Astrocyte of the cerebellum (primary cell): ENCODE data around the gene VPS9D1.

Experiments
- DNase-seq: peaks from one replicate; pipeline ENCODE4 v3.0.0-alpha.2; 2011; ENCODE audit warnings: low read depth
- H3K4me3 ChIP-seq: 2 replicates; pipeline ENCODE4 v1.5.1; 2011; ENCODE audit warnings: mild to moderate bottlenecking, low read depth, low read length, moderate library complexity
- CTCF ChIP-seq: IDR thresholded peaks from 2 replicates; pipeline ENCODE4 v1.5.1; 2012; ENCODE audit warnings: low read length, low read depth, moderate library complexity, mild to moderate bottlenecking; ENCODE audit errors: missing control alignments
- in situ Hi-C: cut with HindIII; loops from 2 replicates; pipeline ENCODE4 v1.10.0; 2017; ENCODE audit warnings: low sequenced_read_pairs

The VPS9D1 gene

GRCh38 chr16:89721546-89722391 is 1.1 kb upstream of the VPS9D1 start:
- no peak for TF ChIP-seq CTCF
- H3K4me3 ChIP-seq = peak overlapping the region; percentile 71
- in situ Hi-C loops = no loop called here
- no peak for DNase-seq

DNA sequence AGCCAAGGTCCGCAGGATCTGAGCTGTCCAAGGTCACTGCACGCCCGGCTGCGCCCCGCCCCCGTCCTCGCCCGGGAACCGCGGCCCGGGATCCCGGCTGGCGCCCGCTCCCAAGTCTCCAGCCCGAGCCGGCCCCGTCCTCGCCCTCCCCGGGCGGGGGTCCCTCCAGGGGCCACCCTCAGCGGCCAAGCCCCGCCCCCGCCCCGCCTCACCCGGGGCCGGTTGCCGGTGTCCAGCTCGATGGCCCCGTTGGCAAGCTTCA is 216 bp downstream of the VPS9D1 start:
- in situ Hi-C loops = no loop called here
- no peak for DNase-seq
- TF ChIP-seq CTCF = no peak
- H3K4me3 ChIP-seq = peak overlapping the region; percentile 71

GRCh38 chr16:89717688-89718505 is 2.8 kb downstream of the VPS9D1 start:
- TF ChIP-seq CTCF = no peak
- DNase-seq = no peak
- no peak overlapping the region for H3K4me3 ChIP-seq
- in situ Hi-C loops = no loop called here

DNA sequence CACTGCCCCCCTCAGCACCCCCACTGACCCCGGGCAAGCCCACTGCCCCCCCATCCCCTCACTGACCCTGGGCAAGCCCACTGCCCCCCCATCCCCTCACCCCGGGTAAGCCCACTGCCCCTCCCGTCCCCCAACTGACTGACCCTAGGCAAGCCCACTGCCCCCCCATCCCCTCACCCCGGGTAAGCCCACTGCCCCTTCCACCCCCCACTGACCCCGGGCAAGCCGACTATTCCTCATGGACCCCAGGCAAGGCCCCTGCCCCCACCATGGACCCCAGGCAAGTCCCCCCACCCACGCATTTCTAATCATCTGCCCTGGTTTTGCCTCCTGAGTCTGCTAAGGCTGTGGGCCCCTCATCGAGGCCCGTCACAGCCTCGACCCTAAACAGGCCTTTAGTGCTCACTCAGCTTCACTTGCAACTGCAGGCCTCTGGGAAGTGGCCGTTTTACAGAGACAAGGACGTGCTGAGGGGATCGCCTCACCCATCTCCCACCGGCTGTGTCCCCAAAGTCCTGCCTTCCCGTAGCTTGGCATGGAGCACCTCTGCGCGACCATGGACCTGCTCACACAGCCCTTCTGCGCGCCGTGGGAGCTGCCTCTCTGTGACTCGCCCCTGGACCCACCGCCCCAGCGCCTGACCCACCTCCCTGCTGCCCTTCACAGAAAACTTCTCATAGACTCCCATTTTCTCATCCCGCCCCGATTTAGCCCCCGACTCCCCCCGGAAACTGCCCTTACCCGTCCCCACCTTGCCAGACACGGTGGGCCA is 3.6 kb downstream of the VPS9D1 start:
- no peak for DNase-seq
- H3K4me3 ChIP-seq = no peak overlapping the region
- in situ Hi-C loops = no loop called here
- TF ChIP-seq CTCF = no peak

- no peak for DNase-seq
- in situ Hi-C loops = no loop called here
- no peak for TF ChIP-seq CTCF
Measured at GRCh38 chr16:89716493-89716892, 4.2 kb downstream of the VPS9D1 start.

DNA sequence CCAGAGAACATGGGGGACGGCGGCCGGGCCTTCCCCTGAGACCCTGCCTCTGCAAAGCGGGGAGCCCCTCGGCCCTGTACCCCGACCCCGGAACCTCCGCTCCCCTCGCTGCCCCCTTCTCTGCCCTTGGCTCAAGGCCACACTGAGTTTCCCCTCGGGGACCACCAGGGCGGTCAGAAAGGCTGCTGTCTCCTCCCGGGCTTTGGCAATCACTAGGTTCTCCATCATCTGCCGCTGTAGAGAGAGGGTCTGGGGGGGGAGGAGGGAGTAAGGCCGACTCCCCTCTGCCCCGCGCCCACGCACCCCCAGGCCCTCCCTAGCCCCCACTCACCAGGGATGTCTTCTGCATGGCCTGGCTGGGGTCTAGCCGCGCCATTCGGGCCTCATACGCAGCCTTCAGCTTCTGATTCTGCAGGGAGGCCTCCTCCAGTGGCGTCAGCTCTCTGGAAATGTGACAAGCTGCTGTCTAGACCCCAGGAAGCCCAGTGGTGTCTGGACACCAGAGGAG is 8.4 kb downstream of the VPS9D1 start:
- TF ChIP-seq CTCF = no peak
- peak overlapping the region; percentile 46 for H3K4me3 ChIP-seq
- in situ Hi-C loops = no loop called here
- DNase-seq = no peak

More at GRCh38 chr16:89716493-89716892, 4.2 kb downstream of the VPS9D1 start:
- no peak overlapping the region for H3K4me3 ChIP-seq
